ENCODE measurements around the gene CD226.
"Not testable (repeated sequence)": the region's sequence is repeated elsewhere in the genome, so short reads cannot be mapped to it uniquely, and the experiment has no call there.

The CD226 gene

DNA sequence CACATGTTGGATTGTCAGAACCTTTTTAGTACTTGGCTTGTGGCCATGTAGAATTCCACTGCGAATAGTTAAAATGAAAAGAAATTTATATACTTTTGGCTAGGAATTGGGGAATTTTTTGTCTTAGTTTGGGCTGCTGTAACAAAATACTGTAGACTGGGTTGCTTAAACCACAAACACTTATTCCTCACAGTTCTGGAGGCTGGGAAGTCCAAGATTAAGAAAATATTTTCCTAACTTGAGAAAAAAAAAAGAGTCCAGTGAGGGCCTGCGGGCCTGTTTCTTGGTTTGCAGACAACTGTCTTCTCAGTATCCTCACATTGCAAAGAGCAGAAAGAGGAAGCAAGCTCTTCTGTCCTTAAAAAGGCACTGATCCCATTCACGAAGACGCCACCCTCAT lies 81.9 kb downstream of the CD226 start:
- DNase-seq, result no peak

DNA sequence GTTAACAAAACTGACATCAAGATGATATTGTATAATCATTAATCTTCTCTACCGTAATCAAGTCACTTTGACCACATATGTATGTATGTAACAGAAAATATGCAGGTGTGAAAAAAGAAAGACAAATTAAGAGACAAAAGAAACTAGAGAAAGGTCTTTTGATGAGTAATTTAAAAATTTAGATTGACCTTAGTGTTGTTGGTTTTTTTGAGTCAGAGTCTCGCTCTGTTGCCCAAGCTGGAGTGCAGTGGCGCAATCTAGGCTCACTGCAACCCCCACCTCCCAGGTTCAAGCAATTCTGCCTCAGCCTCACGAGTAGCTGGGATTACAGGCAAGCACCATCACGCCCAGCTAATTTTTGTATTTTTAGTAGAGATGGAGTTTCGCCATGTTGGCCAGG lies 82.9 kb downstream of the CD226 start:
- not testable (repeated sequence) for DNase-seq

DNA sequence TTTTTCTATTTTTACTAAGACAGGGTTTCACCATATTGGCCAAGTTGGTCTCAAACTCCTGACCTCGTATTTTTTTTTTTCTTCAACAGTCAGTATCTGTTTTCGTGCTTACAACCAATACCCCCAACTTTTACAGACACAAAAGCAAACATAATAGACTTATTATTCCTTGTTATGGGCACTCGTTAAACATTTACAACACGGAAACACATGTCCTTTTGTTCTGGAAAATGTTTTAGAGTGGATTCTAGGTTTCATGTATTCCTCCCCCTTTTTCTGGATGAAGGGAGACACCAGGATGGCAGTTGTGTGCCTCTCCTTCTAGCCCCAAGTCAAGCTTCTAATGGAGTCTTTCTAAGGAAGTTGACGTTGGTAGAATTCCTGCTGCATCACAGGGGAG lies 88.8 kb downstream of the CD226 start:
- DNase-seq, result no peak

DNA sequence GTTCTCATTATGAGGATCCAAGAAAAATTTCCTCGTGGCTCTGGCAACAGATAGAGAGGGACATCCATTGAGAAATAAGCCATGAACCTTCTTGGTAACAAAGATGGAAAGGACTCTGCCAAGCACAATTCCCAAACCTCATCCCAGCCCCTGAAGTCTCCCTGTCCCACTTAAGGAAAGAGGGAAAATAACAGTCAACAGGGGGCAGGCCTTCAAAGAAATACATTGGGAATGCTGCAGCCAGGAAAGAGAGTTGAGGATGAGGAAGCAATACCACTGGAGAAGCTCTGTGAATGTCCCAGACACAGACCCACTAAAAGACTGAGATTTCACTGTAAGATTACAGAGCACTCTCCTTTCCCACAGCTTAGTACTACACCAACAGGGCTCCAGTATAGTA lies 93.2 kb downstream of the CD226 start:
- DNase-seq, result no peak

DNA sequence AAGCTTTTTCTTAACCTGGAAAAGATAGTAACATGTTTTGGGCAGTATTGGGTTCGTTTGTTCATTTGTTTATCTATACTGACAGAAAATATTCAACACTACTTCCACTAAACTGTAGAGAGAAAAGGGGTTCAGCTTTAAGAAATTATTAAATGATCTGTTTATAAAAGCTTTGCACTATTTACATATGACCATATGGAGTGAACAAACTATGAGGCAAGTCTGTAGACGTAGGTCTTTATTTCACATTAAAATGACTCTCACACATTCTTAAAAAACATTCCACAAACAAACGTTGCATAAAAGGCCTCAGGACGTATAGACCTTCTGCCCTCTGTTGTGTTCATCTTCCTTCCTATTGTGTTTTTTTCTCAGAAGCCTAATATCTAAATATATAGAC lies 94.6 kb downstream of the CD226 start:
- DNase-seq, result no peak

DNA sequence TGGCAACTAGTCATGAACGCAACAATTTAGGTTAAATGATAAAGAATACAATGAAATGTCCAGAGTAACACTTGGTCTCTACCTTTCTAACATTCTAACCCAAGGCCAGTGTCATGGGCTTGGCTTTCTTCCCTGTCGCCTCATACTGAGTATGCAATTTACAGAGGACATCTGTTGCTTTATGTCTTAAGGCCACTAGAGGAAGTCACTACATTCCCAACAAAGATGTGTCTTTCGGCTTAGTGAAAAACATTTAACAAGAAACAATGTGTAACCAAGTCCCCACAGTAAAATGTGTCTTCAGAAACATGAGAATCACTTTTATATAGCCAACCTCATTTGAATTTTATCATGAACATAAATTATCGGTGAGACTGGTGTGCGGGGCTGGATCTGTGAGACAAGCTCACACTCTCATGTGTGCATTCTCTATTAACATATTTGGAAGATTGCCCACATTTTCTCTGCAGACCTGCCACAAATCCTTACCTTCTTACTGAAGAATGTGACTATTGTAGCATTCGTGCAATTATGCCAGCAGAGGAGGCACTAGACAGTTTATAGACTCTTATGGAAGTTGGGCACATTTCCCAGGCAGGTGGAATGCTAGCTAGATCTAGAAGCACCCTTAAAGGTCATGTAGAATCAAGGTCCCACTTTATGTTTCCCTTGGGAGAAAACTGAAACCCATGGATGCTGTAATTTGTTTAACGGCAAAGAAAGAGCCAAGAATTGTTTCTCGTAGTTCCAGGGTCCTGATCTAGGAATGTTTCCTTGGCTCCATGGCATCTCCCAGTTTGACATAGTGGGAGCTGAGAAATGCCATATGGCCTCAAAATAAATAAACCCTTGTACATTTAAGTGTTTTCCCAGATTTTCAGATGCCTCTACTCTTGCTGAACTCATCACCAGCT lies 101.8 kb downstream of the CD226 start:
- DNase-seq, result no peak

DNA sequence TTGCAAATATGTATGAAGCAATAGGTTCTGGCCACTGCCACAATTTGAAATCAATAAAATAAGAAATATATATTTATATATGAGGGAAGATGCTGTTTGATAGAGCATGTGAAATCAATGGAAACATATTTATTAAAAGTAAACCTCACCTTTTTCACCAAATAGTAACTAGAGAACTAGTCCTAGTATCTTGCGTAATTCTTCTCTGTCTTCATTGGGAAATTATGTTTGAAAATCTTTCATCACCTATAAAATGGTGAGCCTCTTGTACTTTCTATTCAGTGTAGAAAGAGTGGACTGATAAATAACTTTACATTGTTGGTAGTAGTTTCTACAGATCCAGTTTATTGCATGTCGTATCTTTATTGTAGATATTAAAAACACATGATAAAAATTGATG lies 103.0 kb downstream of the CD226 start:
- DNase-seq, result no peak

DNA sequence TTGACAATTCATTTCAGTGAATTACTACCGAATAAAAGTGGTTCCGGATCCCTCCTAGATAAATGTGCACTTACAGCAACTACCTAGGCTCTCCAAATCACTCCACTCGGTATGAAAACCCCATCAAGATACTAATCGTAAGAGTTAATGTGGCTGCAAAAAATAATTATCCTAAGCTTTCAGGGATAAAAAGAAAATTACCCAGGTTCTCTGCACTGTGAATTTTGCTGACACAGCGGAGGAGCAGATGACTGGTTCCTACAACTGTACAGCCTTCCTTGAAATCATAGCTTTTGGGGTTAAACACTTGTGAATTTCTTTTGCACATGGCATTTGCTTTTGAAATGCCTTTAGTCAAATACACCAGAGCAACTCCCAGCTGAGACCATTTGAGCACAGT lies 104.7 kb downstream of the CD226 start:
- no peak for DNase-seq

DNA sequence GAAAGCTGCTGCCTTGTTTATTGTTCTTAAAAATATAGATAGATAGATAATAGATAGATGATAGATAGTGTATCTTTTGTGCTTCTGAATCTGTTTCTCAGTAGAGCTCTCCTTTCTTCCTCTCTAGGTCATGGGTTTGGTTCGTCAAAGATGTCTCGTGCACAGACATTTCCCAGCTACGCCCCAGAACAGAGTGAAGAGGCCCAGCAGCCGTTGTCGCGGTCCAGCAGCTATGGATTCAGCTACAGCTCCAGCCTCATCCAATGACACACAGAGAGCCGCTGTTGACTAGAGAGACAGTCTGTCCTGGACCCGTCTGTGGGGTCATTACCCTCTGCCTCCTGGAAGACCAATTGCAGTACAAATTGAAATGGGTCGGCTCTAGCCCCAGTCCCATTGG lies 106.6 kb downstream of the CD226 start:
- DNase-seq, result no peak

DNA sequence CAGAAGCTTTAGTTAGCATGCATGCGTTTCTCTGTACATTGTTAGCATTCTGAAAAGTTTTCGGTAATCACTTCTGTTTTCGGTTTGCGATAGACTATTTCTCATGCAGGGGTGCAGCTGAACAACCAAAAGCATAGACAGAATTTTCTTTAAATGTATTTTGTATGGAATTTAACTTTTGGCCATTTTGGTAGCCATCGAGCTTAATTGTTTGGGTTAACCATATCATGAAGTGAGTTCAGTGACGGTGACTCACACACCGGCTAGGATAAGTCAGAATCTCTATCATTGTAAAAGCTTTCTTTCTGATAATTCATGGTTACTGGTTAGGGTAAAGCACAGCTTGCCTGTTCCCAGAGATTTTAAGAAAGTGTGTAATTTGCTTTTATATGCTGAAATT lies 107.2 kb downstream of the CD226 start:
- DNase-seq, result no peak

DNA sequence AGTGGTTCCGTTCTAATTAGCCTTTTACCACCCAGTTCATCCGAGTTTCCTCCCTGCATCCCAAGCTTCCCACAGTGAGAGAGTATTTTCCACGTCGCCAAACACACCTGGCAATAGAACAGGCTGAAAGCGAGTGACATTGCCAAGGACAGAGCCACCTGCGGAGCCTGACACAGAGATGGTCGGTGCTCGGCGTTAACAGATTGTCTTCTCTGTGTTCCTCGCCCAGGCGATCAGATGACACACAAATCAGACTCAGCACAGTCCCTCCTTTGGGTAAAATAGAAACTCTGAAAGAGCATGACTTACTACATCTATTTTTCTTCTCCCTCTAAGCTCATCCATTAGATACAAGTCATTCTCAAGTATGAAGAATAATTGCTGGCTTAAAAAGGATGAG lies 107.7 kb downstream of the CD226 start:
- no peak for DNase-seq

DNA sequence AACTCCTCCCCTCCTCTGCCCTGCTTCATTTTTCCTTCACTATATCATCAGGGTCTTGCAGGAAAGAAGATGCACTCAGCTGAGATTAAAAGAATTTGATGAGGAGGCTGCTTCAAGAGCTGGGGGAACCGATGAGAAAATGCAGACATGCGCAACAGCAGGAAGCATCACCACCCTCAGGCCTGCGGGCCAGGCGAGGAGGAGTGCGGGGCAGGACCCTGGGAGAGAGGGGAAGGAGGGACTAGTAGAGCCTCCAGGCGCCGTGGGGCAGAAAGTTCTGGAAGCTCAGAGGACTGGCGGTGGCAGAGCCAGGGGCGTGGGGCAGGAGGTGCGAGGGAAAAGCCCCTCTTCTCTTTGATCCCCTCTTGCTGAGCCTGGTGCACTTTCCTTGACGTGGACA lies 108.2 kb downstream of the CD226 start:
- no peak for DNase-seq

DNA sequence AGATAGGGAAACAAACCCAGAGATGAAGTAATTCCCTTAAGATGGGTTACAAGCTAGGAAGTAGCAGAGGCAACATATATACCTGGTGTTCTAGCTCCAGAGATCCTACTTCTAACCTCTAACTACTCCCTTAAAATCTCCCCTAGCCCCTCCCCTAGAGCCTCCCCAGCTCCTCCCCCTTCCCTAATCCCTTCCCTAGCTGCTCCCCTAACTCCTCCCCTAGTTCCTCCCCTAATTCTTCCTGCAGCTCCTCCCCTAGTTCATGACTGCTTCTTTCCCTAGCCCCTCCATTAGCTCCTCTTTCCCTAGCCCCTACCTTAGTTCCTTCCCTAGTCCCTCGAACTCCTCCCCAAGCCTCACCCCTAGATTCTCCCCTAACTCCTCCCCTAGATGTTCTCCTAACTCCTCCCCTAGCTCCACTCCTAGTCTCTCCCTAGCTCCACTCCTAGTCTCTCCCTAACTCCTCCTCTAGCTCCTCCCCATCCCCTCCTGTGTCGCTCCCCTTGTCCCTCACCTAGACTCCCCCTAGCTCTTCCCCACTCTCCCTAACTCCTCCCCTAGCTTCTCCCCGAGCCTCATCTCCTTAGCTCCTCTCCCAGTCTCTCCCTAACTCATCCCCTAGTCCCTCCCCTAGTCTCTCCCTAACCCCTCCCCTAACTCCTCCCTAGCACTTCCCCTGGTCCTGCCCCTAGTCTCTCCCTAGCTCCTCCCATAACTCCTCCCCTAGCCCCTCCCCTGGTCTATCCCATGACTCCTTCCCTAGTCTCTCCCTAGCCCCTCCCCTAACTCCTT lies 108.9 kb downstream of the CD226 start:
- DNase-seq, result no peak

DNA sequence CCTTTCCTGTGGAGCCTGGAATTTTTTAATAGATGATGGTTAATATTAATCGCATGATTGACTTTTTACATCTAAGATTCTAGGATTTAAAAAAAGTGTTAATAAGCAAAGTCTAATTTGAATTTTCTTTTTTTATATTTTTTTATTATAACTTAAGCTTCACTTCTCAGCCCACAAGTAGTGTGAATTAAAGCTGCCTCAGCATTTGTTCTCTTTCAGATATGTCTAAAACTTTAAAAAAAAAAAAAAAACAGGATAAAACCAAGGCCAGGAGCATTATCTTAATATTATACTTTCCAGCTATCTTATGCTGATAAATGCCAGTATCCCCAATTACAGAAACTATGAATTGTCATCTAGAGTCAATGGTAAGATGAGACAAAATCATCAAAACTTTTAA lies 109.7 kb downstream of the CD226 start:
- no peak for DNase-seq

DNA sequence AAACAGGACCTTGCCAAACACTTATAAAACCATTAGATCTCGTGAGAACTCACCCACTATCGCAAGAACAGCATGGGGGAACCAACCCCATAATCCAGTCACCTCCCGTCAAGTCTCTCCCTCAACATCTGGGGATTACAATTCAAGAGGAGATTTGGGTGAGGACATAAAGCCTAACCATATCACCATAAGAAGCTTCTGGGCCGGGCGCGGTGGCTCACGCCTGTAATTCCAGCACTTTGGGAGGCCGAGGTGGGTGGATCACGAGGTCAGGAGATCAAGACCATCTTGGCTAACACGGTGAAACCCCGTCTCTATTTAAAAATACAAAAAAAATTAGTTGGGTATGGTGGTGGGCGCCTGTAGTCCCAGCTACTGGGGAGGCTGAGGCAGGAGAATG lies 112.7 kb downstream of the CD226 start:
- DNase-seq, result not testable (repeated sequence)

DNA sequence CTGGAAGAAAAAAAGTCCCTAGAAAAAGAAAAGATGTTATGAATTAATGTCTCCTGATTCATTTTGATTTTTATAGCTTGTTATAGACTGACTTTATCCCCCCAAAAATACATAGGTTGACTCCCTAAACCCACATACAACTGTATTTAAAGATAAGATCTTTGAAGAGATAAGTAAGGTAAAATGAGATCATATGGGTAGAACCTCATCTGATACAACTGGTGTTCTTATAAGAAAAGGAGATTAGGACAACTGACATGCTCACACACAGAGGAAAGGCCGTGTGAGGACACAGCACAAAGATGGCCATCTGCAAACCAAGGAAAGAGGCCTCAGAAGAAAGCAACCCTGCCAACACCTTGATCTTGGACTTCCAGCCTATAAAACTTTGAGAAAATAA lies 117.5 kb downstream of the CD226 start:
- DNase-seq, result no peak

DNA sequence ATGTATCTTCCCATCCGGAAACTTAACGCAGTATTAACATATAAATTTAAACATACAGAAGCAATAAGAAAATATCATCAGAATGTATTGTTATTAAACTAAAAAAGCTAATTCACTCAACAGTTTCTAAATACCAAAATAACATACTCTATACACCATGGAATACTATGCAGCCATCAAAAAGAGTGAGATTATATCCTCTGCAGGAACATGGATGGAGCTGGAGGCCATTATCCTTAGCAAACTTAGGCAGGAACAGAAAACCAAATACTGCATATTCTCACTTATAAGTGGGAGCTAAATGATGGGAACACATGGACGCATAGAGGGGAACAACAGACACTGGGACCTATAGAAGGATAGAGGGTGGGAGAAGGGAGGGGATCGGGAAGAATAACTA lies 127.1 kb downstream of the CD226 start:
- DNase-seq, result no peak

DNA sequence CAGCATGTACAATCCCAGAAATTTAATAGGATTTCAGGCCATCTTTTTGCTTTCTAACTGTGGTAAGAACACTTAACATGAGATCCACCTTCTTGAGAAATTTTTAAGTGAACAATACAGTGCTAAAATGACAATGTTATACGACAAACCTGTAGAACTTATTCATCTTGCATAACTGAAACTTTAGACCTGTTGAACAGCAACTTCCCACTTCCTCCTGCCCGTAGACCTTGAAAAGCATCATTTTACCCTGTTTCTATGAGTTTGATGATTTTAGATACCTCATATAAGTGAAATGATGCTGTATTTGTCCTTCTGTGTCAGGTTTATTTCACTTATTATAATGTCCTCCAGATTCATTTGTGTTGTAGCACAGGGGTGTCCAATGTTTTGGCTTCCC lies 128.2 kb downstream of the CD226 start:
- no peak for DNase-seq

DNA sequence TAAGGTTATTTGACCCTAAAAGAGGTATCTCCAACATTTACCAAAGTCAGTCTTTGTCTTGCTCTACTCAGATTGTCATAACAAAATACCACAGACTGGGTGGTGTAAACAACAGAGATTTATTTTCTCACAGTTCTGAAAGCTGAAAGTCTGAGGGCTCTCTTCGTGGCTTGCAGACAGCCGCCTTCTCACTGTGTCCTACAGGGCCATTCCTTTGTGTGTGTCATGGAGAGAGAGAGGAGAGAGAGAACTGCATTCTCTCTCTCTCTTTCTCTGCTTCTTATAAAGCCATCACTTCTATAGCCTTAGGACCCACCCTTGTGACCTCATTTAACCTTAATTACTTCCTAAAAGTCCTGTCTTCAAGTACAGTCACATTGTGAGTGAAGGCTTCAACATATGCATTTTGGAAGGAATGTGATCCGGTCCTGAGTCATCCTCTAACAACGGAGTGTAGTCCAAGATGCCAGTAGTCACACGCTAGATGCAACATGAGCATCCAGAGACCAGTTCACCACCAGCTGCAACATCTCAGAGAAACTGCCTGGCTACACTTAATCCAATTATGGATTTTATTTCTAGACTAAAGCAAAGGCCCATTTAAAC lies 130.2 kb downstream of the CD226 start:
- no peak for DNase-seq

DNA sequence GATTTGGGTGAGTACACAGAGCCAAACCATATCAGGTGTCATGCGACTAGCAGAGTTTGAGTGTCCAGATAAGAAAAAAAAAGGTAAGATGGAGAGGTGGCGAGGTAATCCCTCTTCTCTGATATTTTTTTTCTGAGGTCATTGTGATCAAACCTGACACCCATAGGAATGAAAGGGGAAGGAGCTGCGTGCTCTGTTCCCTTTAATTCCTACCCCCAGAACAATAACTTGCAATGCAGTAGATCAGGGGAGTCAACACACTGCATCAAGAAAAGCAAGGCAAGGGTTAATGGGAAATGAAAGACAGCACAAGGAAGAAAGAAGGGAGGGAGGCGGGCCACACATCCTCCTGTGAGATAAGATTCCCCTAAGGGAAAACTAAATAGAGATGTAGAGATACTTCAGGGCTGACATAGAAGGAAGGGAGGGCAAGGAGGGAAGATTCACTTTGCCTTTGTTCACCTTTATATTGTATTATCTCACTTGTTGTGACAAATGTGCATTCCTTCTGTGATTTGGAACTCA lies 132.8 kb downstream of the CD226 start:
- no peak for DNase-seq

DNA sequence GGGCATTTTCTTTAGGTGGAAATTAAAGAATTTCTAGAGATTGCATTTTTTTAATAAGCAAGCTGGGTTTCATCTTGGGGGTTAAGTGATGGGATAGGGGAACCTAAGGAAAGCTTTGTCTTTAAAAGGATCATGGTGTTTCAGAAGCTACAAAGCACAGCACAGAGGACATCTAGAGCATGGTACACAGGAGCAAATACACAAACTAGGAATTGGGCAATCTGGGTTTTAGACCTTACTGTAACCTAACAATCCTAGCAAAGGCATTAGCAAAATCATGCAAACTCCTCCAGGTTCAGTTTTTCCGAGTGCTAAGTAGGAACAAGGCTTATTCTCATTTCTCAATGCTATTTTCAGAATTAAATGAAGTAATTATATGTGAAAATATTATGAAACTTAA lies 134.1 kb downstream of the CD226 start:
- no peak for DNase-seq

DNA sequence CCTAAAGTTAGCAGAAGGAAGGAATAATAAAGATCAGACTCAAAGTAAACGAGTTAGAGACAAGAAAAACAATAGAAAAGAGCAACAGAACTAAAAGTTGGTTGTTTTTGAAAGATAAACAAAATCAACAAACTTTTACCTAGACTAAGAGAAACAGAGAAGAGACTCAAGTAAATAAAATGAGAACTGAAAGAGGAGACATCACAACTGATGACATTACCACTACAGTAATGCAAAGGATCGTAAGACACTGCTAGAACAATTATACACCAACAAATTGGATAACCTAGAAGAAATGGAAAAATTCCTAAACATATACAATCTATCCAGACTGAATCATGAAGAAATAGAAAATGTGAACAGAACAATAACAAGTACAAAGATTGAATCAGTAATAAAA lies 139.3 kb downstream of the CD226 start:
- no peak for DNase-seq

DNA sequence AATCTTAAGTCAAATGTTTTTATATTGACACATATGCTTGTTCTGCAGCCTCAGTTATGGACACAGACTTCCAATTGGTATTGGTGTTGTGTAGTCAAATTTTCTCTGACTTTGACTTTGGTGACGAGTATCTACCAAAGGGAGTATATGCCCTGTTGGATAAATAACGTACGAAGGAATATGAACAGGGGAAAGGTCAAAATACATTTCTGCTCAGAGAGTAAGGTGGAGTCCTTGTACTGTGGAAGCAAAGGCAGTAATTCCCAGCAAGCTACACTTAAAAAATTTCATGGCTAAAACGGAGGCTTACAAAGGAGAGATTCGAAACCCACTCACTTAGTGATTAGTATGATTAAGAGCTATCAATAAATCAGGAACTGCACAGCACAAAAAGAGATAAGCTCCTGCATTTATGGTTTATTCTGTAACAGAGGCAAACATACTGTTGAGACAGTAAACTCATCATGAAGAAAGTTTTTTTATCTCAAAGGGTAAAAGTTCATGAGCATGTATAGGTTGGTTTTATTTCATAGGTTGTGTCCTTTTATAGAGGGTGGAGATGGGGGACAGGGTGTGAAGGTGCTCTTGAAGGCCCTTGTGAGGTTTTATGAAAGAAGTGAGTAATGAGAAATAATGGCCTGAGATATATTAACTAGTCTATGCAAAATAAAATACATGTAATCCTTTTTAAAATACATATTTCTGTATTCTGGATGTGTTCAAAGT lies 142.7 kb downstream of the CD226 start:
- no peak for DNase-seq

Measured in SHP77 treated with DMSO at 0.1 percent for 48 hours (cell line).